ENCODE measurements around the gene RAD21L1.
"Not testable (repeated sequence)": the region's sequence is repeated elsewhere in the genome, so short reads cannot be mapped to it uniquely, and the experiment has no call there.

Gene RAD21L1

DNA sequence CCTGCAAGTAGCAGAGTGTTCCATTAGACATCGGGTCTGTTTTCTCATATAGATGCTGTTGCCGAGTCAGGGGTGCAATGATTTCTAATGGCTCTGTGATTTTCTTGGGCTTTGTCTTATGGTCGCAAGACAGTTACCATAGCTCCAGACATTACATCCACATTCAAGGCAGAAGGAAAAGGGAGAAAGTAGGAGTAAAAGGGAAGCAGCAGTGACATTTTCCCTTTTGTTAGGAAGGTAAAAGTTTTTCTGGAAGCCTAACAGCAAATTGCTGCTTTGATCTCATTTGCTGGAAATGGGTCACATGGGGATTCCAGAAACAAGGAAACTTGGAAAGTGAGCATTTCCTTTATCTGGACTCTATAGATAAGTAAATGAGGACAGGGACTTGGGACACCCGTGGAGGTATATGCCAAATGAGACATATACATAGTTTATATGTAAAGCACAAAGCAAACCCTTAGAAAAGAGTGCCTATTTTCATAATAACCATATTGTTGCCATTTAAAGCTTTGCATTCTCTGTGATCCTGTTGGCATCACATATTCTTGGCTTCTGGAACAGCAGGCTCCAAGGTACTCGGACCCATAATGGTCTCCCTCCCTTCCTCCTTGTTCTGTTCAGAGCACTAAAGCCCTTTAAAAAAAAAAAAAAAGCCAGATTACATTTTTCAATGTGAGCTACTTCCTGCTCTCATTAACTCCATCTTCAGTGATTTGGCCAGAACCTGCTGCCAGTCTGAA, 22.9 kb upstream of the RAD21L1 start, which contains the start of gene C20orf202:
TSS of gene C20orf202 (plus strand) at position 693 of the 743 bp plus-strand sequence. CDS start 132 bp downstream, outside the sequence.
- no peak for DNase-seq

DNA sequence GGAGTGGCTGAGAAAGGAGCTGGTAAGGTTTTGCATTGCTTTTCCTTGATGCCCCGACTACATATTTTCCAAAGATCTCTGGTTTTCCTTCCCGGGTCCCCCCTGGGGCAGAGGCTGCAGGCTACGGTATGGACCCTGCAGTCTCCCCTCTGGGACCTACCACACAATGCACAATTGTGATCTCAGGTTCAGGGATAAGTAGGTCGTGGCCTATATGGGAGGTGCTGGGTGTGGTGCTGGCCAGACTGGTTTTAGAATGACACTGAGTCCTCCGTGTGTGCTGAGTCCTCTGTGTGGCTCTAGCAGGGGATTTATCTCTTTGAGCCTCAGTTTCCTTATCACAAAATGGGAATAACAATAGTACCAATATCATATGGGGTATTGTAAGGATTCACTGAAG, 22.2 kb upstream of the RAD21L1 start:
- no peak for DNase-seq

DNA sequence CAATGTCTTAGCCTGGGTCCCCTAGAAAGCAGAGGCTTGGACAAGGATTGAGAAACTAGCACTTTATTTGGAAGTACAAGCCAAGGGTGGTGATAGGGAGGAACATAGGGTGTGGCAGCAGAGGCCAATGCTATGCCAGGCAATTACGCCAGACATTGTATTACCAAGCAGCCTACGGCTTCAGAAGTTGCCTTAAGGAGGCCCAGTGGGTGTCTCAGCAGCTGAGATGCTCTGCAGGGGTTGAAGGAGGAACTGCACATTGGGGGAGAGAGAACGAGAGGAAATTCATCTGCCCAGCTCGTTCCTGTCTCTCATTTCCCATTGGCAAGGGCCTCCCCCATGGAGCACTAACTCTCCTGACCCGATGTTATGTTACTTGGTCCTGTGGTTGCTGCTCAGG, 21.7 kb upstream of the RAD21L1 start:
- DNase-seq: no peak

DNA sequence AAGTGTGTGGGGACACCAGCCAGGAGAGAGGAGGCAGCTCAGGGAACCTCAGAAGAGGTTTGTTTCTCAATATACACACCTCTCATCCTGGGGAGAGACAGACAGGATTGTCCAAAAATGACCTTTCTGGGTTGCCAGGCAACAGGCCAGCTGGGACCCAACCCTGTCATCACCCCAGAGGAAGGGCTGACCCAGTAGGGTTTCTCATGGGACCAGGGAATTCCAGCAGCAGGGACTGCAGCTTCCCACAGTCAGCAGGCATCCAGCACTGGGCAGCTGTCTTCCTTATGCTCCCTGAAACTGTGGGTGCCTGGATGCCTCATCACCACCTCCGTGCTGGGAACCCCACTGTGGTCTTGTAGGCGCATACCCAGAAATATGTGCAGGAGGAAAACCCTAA, 21.3 kb upstream of the RAD21L1 start:
- DNase-seq: no peak

DNA sequence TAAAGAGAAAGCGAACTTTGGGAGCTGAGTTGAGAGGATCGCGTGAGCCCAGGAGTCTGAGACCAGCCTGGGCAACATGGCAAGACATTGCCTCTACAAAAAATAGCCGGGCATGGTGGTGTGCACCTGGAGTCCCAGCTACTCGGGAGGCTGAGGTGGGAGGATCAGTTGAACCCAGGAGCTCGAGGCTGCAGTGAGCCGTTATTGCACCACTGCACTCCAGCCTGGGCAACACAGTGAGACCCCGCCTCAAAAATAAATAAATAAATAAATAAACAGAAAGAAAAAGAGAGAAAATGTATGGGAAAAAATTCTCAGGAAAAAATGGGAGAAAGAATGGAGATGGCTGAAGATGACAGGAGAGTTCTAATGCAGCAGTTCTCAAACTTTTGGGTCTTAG, 20.0 kb upstream of the RAD21L1 start:
- no peak for DNase-seq

DNA sequence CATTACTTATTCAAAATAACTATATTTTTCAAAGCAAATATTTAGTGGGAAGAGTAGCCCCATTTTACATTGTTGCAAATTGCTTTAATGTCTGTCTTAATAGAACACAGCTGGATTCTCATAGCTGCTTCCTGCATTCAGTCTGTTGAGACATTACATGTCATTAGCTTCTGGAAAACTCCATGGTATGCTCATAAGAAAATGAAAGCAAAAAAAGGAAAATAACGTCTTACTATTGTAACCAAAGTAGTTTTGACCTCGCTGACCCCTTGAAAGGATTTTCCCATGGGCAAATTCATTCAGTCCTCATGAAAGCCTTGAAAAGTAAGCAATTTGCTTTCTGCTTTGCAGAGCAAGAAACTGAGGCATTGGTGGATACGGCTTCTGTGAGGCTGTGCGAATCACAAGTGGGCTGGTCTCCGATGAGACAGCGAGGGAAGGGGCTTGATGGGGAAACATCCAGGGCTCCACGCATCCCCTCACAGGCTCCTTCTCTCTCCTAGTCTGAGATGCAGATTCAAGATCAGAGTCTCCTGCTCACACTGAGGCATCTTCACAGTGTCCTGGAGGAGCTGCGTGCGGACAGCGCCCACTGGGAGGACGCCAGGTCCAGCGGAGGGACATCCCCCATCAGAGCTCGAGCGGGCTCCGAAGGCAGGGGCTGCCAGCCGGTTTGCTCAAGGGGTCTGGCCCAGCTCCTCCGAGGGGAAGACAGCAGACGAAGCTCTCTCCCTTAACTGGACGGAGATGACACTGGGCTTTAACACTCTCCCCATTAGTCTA, 19.3 kb upstream of the RAD21L1 start:
- no peak for DNase-seq

DNA sequence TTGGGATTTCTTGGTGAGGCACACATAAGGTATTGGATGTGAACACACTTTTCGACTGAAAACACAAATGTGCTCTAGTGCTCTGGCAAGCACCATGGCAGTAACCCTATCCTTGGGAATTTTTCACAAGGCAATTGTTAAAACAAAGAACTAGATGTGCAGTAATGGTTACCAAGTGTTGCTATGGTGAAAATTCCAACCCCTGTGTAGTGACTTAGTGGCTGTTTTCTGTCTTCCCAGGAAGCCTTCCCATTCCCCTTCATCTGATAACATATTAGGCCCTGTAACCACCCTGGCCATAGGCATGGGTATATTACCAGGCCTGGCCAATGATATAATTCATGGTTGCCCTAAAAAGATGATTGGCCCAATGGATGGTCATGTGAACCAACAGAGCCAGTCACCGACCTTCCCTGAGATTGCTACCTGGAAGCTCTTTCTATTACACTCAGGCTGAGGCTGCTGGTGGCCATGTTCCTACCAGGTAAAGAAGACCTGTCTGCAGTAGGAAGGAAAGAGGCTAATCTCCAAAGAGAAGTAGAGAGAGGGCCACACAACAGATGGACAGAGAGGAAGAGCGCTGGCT, 18.5 kb upstream of the RAD21L1 start:
- DNase-seq: no peak

DNA sequence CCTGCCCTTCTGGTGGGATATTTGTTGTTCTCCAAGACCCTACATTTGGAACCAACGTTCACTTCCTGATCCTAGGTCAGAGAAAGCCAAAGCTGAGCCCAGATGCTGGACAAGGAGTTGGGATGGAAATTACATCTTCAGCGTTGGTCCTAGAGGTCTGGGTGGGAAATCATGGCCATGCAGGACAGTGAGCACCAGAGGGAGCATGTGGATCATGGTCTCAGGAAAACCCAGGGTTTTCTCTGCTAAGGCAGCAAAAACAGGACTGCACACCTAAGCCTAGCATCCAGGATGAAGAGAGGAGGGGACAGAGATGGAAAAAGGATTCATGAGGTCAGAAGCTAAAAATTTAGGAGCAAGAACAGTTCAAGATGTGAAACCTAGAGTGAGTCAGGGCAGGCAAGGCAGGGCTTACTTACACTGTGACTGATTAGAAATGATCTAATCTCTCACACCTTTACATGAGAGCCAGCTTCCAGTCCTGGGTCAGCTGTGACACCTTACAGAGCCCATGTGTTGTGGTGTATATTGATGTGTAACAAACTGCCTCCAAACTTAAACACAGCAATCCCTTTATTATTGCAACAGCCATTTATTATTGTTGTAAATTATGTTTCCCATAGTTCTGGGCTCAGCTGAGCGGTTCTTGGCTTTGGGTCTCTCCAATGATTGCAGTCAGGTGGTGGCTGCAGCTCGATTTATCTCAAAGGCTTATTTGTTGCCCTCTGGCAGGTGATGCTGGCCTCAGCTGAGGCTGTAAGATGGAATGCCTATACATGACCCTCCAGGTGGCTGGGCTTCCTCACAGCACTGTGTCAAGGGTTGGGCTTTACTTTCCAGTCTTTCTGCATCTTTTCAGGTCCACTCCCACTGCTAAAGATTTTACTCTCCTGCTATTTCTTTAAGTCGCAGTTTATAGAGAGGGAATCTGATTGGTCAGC, 16.1 kb upstream of the RAD21L1 start:
- DNase-seq: no peak

DNA sequence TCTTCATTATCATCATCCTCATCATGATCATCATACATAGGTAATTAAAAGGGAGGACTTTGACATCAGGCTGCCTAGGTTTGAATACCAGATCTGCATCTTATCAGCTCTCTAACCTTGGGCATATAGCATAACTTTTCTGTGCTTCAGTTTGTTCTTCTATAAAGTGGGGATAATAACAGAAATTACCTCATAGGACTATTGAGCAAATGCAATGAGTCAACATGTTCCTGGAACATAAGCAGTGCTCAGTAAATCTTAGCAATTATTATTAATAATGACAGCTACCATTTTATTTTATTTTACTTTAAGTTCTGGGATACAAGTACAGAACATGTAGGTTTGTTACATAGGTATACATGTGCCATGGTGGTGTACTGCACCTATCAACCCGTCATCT, 15.3 kb upstream of the RAD21L1 start:
- no peak for DNase-seq

DNA sequence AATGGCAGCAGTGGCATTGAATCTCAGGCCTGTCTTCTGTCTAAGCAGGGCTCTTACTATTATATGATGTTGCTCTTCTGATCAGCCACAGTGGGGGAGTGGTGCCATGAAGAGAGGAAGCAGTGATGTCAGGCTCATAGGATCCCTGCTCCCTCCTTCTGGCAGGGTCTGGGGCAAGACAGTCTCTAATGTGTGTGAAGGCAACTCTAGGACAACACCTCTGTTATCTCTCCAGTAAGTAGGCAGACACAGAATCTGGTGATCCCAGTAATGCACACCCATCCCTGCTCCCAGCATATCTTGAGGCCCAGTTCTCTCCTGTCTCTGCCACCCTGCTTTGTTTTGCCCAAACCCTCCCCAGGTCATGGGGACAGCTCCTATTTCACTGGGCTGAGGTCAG, 13.8 kb upstream of the RAD21L1 start:
- DNase-seq: no peak

DNA sequence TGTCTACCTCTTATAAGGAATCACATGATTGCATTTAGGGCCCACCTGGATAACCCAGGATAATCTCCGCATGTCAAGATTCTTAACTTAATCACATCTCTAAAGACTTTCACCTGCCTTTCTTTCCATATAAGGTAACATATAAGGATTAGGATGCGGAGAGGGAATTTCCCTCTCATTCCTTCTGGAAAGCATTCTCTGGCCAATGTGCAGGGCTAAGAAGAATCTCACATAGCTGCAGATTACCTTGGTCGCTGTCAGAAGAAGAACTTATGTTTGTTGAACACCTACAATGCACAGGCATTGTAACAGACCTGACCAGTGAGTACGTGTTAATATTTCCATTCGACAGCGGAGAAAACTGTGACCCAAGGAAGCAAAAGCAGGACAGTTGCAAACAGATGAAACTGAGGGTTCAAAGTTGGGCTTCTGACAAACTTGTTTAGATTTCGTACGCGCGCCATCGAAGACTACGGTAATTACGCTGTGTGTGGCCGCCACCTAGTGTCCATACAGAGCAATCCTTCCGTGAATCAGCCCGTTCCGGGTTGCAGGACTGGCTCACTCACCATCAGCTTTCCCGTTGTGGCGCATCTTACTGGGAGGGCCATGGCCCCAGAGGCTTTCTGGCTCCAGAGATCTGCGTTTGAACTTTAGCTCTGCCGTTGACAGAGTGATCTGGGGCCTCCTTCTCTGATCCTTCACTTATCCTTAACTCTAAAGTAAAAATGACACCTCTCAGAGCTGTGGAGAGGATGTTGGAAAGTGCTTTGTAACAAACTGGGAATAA, 13.0 kb upstream of the RAD21L1 start:
- peak; percentile 48 for DNase-seq

DNA sequence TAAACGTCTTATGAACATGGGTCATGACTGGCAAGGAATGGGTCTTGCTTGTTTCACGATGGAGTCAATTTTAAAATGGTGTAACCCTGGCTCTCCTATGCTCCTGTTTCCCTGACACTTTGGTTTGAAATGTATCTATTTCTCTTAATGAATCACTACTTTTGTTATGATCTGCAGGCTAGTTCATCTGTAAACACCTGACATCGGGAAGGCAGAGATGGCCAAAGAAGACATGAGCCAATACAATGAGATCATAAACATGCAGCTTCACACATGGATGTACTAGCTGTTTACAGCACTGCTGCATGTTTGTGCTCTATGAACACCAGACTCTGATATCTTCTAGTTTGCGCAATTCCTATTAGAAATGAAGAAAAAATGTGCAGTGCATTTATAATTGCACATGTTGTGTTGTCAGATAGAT, 11.0 kb upstream of the RAD21L1 start:
- DNase-seq: no peak

DNA sequence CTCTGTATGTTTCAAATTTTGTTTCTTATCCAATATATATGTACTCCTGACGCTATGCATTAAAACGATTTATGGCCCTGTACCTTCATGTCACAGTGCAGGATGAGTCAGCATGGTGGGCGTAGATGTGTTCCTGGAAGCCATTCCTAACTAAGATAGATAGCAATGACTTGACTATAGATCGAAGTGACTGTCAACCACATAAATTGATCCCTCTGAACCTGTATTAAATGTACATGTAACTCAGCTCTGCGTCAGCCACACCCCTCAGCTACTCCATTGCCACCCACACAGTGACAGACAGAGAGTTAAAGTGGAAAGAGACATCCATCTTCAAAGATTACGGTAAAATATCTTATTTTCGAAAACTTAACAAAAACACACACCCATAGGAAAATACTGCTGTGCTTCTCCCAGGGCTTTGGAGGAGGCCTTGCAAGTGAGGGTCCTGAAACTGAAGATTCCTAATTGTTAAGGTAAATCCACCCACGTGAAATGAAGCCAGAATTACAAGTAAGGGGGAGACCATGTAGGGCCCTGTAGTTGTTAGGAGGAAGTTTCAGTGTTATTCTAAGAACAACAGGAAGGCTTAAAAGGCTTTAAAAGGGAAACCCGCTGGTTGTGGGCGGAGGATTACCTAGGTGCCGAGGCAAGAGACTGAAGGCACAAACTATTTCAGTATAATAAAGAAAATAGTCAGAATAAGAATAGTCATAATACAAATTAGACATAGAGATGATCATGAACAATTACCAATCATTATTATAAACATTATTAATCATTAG, 10.3 kb upstream of the RAD21L1 start:
- no peak for DNase-seq

DNA sequence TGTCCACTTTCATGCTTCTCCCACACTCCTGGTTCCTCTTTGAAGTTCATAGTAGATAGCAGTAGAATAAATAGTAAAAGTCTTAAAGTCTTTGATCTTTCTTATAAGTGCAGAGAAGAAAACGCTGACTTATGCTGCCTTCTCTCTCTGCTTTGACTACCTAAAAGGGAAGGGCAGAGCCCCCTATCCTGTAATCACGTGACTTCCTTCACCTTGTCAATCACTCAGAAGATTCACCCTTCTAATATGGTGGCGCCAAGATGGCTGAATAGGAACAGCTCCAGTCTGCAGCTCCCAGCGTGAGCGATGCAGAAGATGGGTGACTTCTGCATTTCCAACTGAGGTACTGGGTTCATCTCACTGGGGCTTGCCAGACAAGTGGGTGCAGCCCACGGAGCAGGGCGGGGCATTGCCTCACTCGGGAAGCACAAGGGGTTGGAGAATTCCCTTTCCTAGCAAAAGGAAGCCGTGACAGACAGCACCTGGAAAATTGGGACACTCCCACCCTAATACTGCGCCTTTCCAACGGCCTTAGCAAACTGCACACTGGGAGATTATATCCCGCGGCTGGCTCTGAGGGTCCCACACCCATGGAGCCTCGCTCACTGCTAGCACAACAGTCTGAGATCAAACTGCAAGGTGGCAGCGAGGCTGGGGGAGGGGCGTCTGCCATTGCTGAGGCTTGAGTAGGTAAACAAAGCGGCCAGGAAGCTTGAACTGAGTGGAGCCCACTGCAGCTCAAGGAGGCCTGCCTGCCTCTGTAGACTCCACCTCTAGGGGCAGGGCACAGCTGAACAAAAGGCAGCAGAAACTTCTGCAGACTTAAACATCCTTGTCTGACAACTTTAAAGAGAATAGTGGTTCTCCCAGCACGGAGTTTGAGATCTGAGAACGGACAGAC, 9.1 kb upstream of the RAD21L1 start:
- not testable (repeated sequence) for DNase-seq

DNA sequence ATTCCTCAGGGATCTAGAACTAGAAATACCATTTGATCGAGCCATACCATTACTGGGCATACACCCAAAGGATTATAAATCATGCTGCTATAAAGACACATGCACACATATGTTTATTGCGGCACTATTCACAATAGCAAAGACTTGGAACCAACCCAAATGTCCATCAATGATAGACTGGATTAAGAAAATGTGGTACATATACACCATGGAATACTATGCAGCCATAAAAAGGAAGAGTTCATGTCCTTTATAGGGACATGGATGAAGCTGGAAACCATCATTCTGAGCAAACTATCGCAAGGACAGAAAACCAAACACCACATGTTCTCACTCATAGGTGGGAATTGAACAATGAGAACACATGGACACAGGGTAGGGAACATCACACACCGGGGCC, 3.1 kb upstream of the RAD21L1 start:
- DNase-seq: not testable (repeated sequence)

DNA sequence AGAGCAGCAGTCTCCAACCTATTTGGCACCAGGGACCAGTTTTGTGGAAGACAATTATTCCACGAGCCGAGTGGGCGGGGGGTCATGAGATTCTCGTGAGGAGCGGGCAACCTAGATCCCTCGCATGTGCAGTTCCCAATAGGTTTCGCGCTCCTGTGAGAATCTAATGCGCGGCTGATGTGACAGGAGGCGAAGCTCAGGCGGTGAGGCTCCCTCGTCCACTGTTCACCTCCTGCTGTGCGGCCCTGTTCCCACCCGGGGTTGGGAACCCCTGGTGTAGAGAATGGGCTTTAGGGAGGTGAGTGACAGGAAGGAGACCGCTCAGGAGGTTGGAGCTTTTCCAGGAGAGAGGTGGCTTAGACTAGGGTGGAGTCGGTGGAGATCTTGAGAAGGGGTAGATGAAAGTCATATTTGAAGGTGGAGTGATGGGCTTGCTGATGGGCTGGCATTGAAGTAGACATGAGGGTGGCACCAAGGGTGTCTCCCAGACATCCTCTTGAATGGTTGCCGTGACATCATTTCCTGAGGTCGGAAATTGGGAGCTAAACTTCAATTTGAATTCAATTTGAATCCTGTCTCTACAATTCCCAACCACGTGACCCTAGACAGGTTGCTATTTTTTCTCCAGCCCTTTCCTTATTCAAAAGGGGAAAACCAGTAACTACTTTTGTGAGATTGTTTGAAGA, 1.5 kb upstream of the RAD21L1 start:
- DNase-seq: no peak

DNA sequence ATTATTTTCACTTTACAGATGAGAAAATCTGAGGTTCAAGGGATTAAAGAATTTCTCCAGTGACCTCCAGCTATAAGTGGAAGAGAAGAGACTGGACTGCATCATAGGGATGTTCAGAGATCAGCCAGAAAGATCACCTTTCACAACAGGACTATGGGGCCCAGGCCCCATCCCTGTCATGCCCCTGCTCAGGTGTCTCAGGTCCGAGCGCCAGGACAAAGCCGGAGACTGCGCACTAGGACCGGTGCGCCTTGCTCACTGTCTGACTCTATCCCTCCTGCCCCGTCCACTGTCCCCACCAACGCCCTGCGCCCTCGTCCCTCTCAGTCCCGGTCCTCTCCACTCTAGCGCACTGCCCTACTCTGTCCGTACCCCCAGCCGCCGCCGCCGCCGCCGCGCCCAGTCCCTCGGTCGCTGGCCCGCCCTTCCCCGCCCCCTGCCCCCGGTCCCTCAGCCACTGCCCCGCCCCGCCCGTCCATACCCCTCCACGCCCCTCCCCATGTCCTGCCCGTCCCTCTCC, 521 bp upstream of the RAD21L1 start:
- no peak for DNase-seq

DNA sequence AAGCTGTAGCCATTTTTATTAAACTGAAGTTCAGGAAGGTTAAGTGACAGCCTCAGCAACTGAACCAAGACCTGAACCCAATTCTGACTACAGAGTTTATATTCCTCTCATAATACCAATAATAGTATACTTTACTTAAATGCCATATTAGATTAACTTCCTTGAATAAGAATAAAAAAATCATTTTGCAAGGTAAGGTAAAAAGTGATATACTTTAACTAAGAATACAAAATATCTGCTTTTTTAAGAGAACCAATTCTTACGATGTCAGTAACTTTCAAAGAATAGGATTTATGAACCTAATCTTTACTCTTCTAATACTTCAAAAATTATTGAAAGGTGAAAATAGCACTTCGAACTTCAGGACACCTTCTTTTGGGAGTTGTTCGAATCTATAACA, 3.7 kb downstream of the RAD21L1 start:
- DNase-seq: no peak
